Endothelial cell of umbilical vein (primary cell): ENCODE results near the gene PPP1R16B. TPM values are rescaled to one million over a fixed set of nuclear protein-coding genes. Genes with fewer than 3 reads are reported as not detected.

Experiments
- BruUV-seq: library from RNA; stranded (reverse); fragments of 400-500 nt; replicated peaks from 2 replicates; lab custom pipeline; 2021; lab: Mats Ljungman, UMichigan
- CTCF ChIA-PET: fragments of 300-600, 350-600 bp; sonication (Branson Sonifier 250); formaldehyde crosslinking; loops from one replicate; lab custom pipeline; 2021; ENCODE audit warnings: antibody characterized with exemption, inconsistent platforms; lab: Charles Lee
- POLR2A ChIA-PET: fragments of 300-600, 350-600 bp; sonication (Branson Sonifier 250); formaldehyde crosslinking; loops from one replicate; lab custom pipeline; 2021; ENCODE audit warnings: antibody characterized with exemption, inconsistent platforms; lab: Charles Lee
- DNase-seq: peaks from one replicate; pipeline ENCODE4 v3.0.0-alpha.2; 2011; ENCODE audit warnings: low read depth, low spot score
- FAIRE-seq: peaks from 2 replicates; lab custom pipeline; 2011; peaks lifted over from hg19 to GRCh38; lab: Jason Lieb, UNC
- H2AFZ ChIP-seq: 2 replicates; pipeline ENCODE4 v1.6.0; 2012; ENCODE audit warnings: low read depth, low read length, control low read depth, inconsistent platforms
- H3K27ac ChIP-seq: 2 replicates; pipeline ENCODE4 v1.5.1; 2011; ENCODE audit warnings: low read depth, mild to moderate bottlenecking, control low read depth, low read length, moderate library complexity; ENCODE audit not compliant: insufficient read depth
- H3K27me3 ChIP-seq, 2 experiments: 2 replicates each; pipeline versions ENCODE4 v1.6.0 to v1.6.1; 2011; ENCODE audit warnings: low read length in 2 of 2, mixed read lengths in 1 of 2; ENCODE audit not compliant: control insufficient read depth in 2 of 2, insufficient read depth in 2 of 2
- H3K36me3 ChIP-seq, 2 experiments: 2 replicates in 1 of 2; 3 replicates in 1 of 2; pipeline ENCODE4 v1.5.1; 2011; ENCODE audit warnings: low read length in 2 of 2, mild to moderate bottlenecking in 1 of 2, moderate library complexity in 1 of 2; ENCODE audit not compliant: control insufficient read depth in 2 of 2, insufficient read depth in 2 of 2; ENCODE audit errors: extremely low read depth in 1 of 2
- H3K4me1 ChIP-seq: 3 replicates; pipeline ENCODE4 v1.5.1; 2011; ENCODE audit warnings: mild to moderate bottlenecking, low read length; ENCODE audit not compliant: control insufficient read depth, insufficient read depth; ENCODE audit errors: extremely low read depth
- H3K4me2 ChIP-seq: 2 replicates; pipeline ENCODE4 v1.6.1; 2011; ENCODE audit warnings: low read length, control low read depth, mixed read lengths; ENCODE audit not compliant: insufficient read depth
- H3K4me3 ChIP-seq, 3 experiments: fragments of 200-600 bp in 1 of 3; sonication (generic), shearing (Covaris generic) in 1 of 3; replicated peaks in 1 of 3; 2 replicates each; pipeline ENCODE4 v1.5.1; 2011 to 2016; ENCODE audit warnings: control low read depth in 3 of 3, low read length in 3 of 3, mild to moderate bottlenecking in 2 of 3, inconsistent platforms in 1 of 3, low read depth in 1 of 3, moderate library complexity in 1 of 3; ENCODE audit not compliant: insufficient read depth in 1 of 3
- H3K79me2 ChIP-seq: 2 replicates; pipeline ENCODE4 v1.6.0; 2012; ENCODE audit warnings: low read length, inconsistent platforms; ENCODE audit not compliant: control insufficient read depth, insufficient read depth
- H3K9ac ChIP-seq: replicated peaks from 2 replicates; pipeline ENCODE3; 2011; ENCODE audit warnings: low read length, control low read depth; ENCODE audit not compliant: insufficient read depth; ENCODE audit errors: extremely low read depth
- H3K9me1 ChIP-seq: replicated peaks from 3 replicates; pipeline ENCODE4 v1.6.0; 2011; ENCODE audit warnings: mild to moderate bottlenecking, low read length; ENCODE audit not compliant: control insufficient read depth, insufficient read depth; ENCODE audit errors: extremely low read depth
- H3K9me3 ChIP-seq: replicated peaks from 2 replicates; pipeline ENCODE4 v1.5.1; 2012; ENCODE audit warnings: low read length, inconsistent platforms; ENCODE audit not compliant: control insufficient read depth, insufficient read depth
- H4K20me1 ChIP-seq: replicated peaks from 2 replicates; pipeline ENCODE3; 2011; ENCODE audit warnings: mild to moderate bottlenecking, low read length; ENCODE audit not compliant: control insufficient read depth, insufficient read depth; ENCODE audit errors: extremely low read depth
- CTCF ChIP-seq, 2 donors: IDR thresholded peaks; 1 replicate in 1 of 2; 2 replicates in 1 of 2; pipeline ENCODE4 v1.5.1; 2011; ENCODE audit warnings: low read length in 2 of 2, mild to moderate bottlenecking in 2 of 2, moderate library complexity in 2 of 2, control low read depth in 1 of 2, inconsistent platforms in 1 of 2, low read depth in 1 of 2; ENCODE audit not compliant: insufficient read depth in 1 of 2; ENCODE audit errors: extremely low read depth in 1 of 2
- FOS ChIP-seq: IDR thresholded peaks from 2 replicates; pipeline ENCODE4 v1.6.1; 2011; ENCODE audit warnings: mild to moderate bottlenecking, low read length, moderate library complexity, borderline replicate concordance; ENCODE audit not compliant: insufficient read depth
- JUN ChIP-seq: IDR thresholded peaks from 2 replicates; pipeline ENCODE4 v1.6.1; 2011; ENCODE audit warnings: borderline replicate concordance, low read depth; ENCODE audit not compliant: insufficient read length, insufficient read depth
- MAX ChIP-seq: IDR thresholded peaks from 2 replicates; pipeline ENCODE4 v1.6.1; 2011; ENCODE audit not compliant: insufficient read depth, insufficient read length
- POLR2AphosphoS5 ChIP-seq: IDR thresholded peaks from 2 replicates; pipeline ENCODE4 v1.6.1; 2012; ENCODE audit warnings: low read depth, mild to moderate bottlenecking, control low read depth, low read length, moderate library complexity; ENCODE audit not compliant: insufficient read depth
- dilution Hi-C: fragments of 300-500 bp; cut with MboI; formaldehyde crosslinking; loops from one replicate; pipeline ENCODE4 v1.15.0; 2019; ENCODE audit warnings: low sequenced_read_pairs; ENCODE audit not compliant: extremely low pct_ligation_motif_present
- intact Hi-C: fragments of 100-400 bp; cut with micrococcal nuclease; formaldehyde crosslinking; loops from one replicate; pipeline ENCODE4 v1.10.0; 2022
- polyA plus RNA-seq, 4 experiments: library from polyadenylated mRNA; depleted of rRNA in 3 of 4; stranded (reverse) in 3 of 4; unstranded in 1 of 4; fragments of >200 nt; gene quantifications; 2 replicates each; pipeline versions ENCODE4 v1.2.1 to v1.2.3, GENCODE V29; 2011 to 2012; ENCODE audit warnings: missing spikeins in 1 of 4
- total RNA-seq: library from RNA; stranded (reverse); gene quantifications from 2 replicates; pipeline ENCODE4 v1.2.3, GENCODE V29; 2021

The PPP1R16B gene
- total and polyA plus RNA-seq, 2 donors (not counting 3 experiments of a cell fraction or from before 2014, with no cell fraction given): 34.7 to 68.1 TPM

GRCh38 chr20:38969708-38970107, 164.2 kb downstream of the PPP1R16B start:
- no peak overlapping the region for H3K9ac ChIP-seq

More at GRCh38 chr20:38969708-38970107, 164.2 kb downstream of the PPP1R16B start:
- ChIA-PET POLR2A (no interaction called here), CTCF (no interaction called here)
- no peak for DNase-seq
- Histone ChIP-seq H3K27ac (no peak overlapping the region), H3K79me2 (peaks cover 19% of the 10 kb centered on the region), H3K4me3 (no peak overlapping the region), H3K9me3 (no peaks in the 10 kb centered on the region), H3K4me2 (no peak overlapping the region), H2AFZ (no peak overlapping the region), H3K9me1 (no peaks in the 10 kb centered on the region), H3K36me3 (peaks cover 0 to 4% of the 10 kb centered on the region in 2 experiments), H4K20me1 (no peaks in the 10 kb centered on the region), H3K4me1 (peaks cover 6% of the 10 kb centered on the region), H3K27me3 (no peaks in the 10 kb centered on the region)
- BruUV-seq: no TSS peak
- no peak for TF ChIP-seq CTCF (IDR thresholded peaks at IDR 0.05; ENCODE audit: extremely low read depth in 1 of 2, insufficient read depth in 1 of 2, low read depth in 1 of 2, low read length in 2 of 2)
- no peak for TF ChIP-seq JUN
- no peak for TF ChIP-seq POLR2AphosphoS5
- no peak for TF ChIP-seq MAX
- TF ChIP-seq FOS: no peak
- dilution Hi-C loops (no loop called here), intact Hi-C loops (no loop called here)
- FAIRE-seq: no peak
